KBM-7 (cell line): ENCODE measurements around the gene CCSER2.
"Not testable (repeated sequence)": the region's sequence is repeated elsewhere in the genome, so short reads cannot be mapped to it uniquely, and the experiment has no call there.

ENCODE experiments used
- DNase-seq: peaks from one replicate; pipeline ENCODE4 v3.0.0-alpha.2; 2015
- in situ Hi-C: fragments of 300-500 bp; cut with MboI; formaldehyde crosslinking; loops from 2 replicates; pipeline ENCODE4 v1.14.3; 2020; ENCODE audit warnings: low sequenced_read_pairs, low pct_unique_long_range_greater_than_20kb, mixed read lengths

Gene CCSER2

GRCh38 chr10:84340632-84341537 is 12.5 kb downstream of the CCSER2 start:
- no peak for DNase-seq
- in situ Hi-C loops = no loop called here

GRCh38 chr10:84341538-84341856 is 13.1 kb downstream of the CCSER2 start:
- no peak for DNase-seq
- in situ Hi-C loops = no loop called here

- DNase-seq = no peak
- in situ Hi-C loops = no loop called here
Observed at GRCh38 chr10:84341983-84342382, 13.6 kb downstream of the CCSER2 start.

- no peak for DNase-seq
- in situ Hi-C loops = no loop called here
Observed at GRCh38 chr10:84342584-84342983, 14.2 kb downstream of the CCSER2 start.

- DNase-seq = no peak
- in situ Hi-C loops = no loop called here
Observed at GRCh38 chr10:84343831-84344230, 15.4 kb downstream of the CCSER2 start.

- no peak for DNase-seq
- in situ Hi-C loops = no loop called here
Observed at GRCh38 chr10:84344526-84344925, 16.1 kb downstream of the CCSER2 start.

GRCh38 chr10:84347575-84348002 is 19.2 kb downstream of the CCSER2 start:
- in situ Hi-C loops, DNase-seq: not testable (repeated sequence)

- DNase-seq = no peak
- in situ Hi-C loops = no loop called here
Observed at GRCh38 chr10:84348447-84348846, 20.1 kb downstream of the CCSER2 start.

GRCh38 chr10:84348860-84349259 is 20.5 kb downstream of the CCSER2 start:
- in situ Hi-C loops = no loop called here
- DNase-seq = no peak

- in situ Hi-C loops = loop anchor here (25.0 kb wide), 1 partner anchor 185 kb away; no protein-coding TSS in a partner anchor
- peak; percentile 63 for DNase-seq
Observed at GRCh38 chr10:84352251-84352842, 24.0 kb downstream of the CCSER2 start.

- in situ Hi-C loops = loop anchor here (25.0 kb wide), 1 partner anchor 184 kb away; no protein-coding TSS in a partner anchor
Observed at GRCh38 chr10:84353052-84353803, 24.8 kb downstream of the CCSER2 start.

GRCh38 chr10:84354623-84355022 is 26.2 kb downstream of the CCSER2 start:
- DNase-seq = no peak
- in situ Hi-C loops = loop anchor here (25.0 kb wide), 1 partner anchor 183 kb away; no protein-coding TSS in a partner anchor

More at GRCh38 chr10:84353052-84353803, 24.8 kb downstream of the CCSER2 start:
- no peak for DNase-seq

GRCh38 chr10:84355106-84355505 is 26.7 kb downstream of the CCSER2 start:
- no peak for DNase-seq
- in situ Hi-C loops = loop anchor here (25.0 kb wide), 1 partner anchor 182 kb away; no protein-coding TSS in a partner anchor

GRCh38 chr10:84356928-84357327 is 28.5 kb downstream of the CCSER2 start:
- DNase-seq = no peak
- in situ Hi-C loops = loop anchor here (25.0 kb wide), 1 partner anchor 180 kb away; no protein-coding TSS in a partner anchor

- in situ Hi-C loops = loop anchor here (25.0 kb wide), 1 partner anchor 179 kb away; no protein-coding TSS in a partner anchor
Observed at GRCh38 chr10:84358743-84359142, 30.4 kb downstream of the CCSER2 start.

GRCh38 chr10:84360637-84361365 is 32.4 kb downstream of the CCSER2 start:
- in situ Hi-C loops = loop anchor here (25.0 kb wide), 1 partner anchor 176 kb away; no protein-coding TSS in a partner anchor
- no peak for DNase-seq

More at GRCh38 chr10:84358743-84359142, 30.4 kb downstream of the CCSER2 start:
- DNase-seq = no peak

- in situ Hi-C loops = loop anchor here (25.0 kb wide), 1 partner anchor 172 kb away; no protein-coding TSS in a partner anchor
- no peak for DNase-seq
Observed at GRCh38 chr10:84365335-84365881, 37.0 kb downstream of the CCSER2 start.

GRCh38 chr10:84366041-84366440 is 37.7 kb downstream of the CCSER2 start:
- no peak for DNase-seq
- in situ Hi-C loops = loop anchor here (25.0 kb wide), 1 partner anchor 171 kb away; no protein-coding TSS in a partner anchor
